WTC11 (cell line): Measurements from ENCODE around the gene SLC13A5. TPM values are rescaled to one million over a fixed set of nuclear protein-coding genes. Genes with fewer than 3 reads are reported as not detected.

Experiments used
- ATAC-seq: fragments of 200-7000 bp; cut with Tn5 transposase; 2 replicates; pipeline ENCODE4 v1.10.0; 2021; ENCODE audit warnings: mild to moderate bottlenecking, moderate library complexity
- CTCF ChIA-PET: fragments of 300-600 bp; sonication (Branson Sonifier 250); formaldehyde crosslinking; loops from one replicate; lab custom pipeline; 2021; ENCODE audit warnings: antibody characterized with exemption; lab: Charles Lee
- POLR2A ChIA-PET: fragments of 350-600 bp; sonication (Branson Sonifier 250); formaldehyde crosslinking; loops from one replicate; lab custom pipeline; 2021; ENCODE audit warnings: antibody characterized with exemption; lab: Charles Lee
- DNase-seq: peaks from one replicate; pipeline ENCODE4 v3.0.0; 2021; ENCODE audit warnings: low spot score
- H3K27ac Mint-ChIP-seq: 2 replicates; pipeline ENCODE4 v1.8.0; 2021; ENCODE audit warnings: mixed read lengths
- H3K27me3 Mint-ChIP-seq: 2 replicates; pipeline ENCODE4 v1.8.0; 2021; ENCODE audit warnings: low read depth, mild to moderate bottlenecking, moderate library complexity, mixed read lengths
- H3K36me3 Mint-ChIP-seq: 2 replicates; pipeline ENCODE4 v1.8.0; 2021; ENCODE audit warnings: mixed read lengths
- H3K4me1 Mint-ChIP-seq: 2 replicates; pipeline ENCODE4 v1.8.0; 2022; ENCODE audit warnings: mixed read lengths
- H3K4me3 Mint-ChIP-seq: 2 replicates; pipeline ENCODE4 v1.8.0; 2021; ENCODE audit warnings: mild to moderate bottlenecking, moderate library complexity, mixed read lengths
- H3K9me3 Mint-ChIP-seq: 2 replicates; pipeline ENCODE4 v1.8.0; 2021; ENCODE audit warnings: mixed read lengths
- ATF1 ChIP-seq: sonication (generic); formaldehyde crosslinking; IDR thresholded peaks from 2 replicates; pipeline ENCODE4 v1.8.1; 2023; ENCODE audit warnings: mild to moderate bottlenecking, moderate library complexity, missing genetic modification reagents
- CDX4 ChIP-seq: fragments of 250-450 bp; sonication (Bioruptor Pico); IDR thresholded peaks from 2 replicates; pipeline ENCODE4 v1.9.0; 2021; ENCODE audit warnings: moderate library complexity, mild to moderate bottlenecking, inconsistent platforms, borderline replicate concordance
- EMX1 ChIP-seq: fragments of 250-450 bp; sonication (Bioruptor Pico); IDR thresholded peaks from 2 replicates; pipeline ENCODE4 v1.8.0; 2021; ENCODE audit warnings: mild to moderate bottlenecking
- FOXP1 ChIP-seq: sonication (generic); formaldehyde crosslinking; IDR thresholded peaks from 2 replicates; pipeline ENCODE4 v1.8.0; 2022; ENCODE audit warnings: missing genetic modification reagents, mild to moderate bottlenecking, moderate library complexity, borderline replicate concordance
- MYBL2 ChIP-seq: sonication (generic); formaldehyde crosslinking; IDR thresholded peaks from 2 replicates; pipeline ENCODE4 v1.8.1; 2023; ENCODE audit warnings: mild to moderate bottlenecking, moderate library complexity, missing genetic modification reagents
- NR1H2 ChIP-seq: sonication (generic); formaldehyde crosslinking; IDR thresholded peaks from 2 replicates; pipeline ENCODE4 v1.9.0; 2021; ENCODE audit warnings: mild to moderate bottlenecking, moderate library complexity, missing genetic modification reagents
- NR2C2 ChIP-seq: sonication (generic); formaldehyde crosslinking; IDR thresholded peaks from 2 replicates; pipeline ENCODE4 v1.8.0; 2022; ENCODE audit warnings: mild to moderate bottlenecking, missing genetic modification reagents
- NR3C1 ChIP-seq: sonication (generic); formaldehyde crosslinking; conservative IDR thresholded peaks from 2 replicates; pipeline ENCODE4 v1.8.1; 2023; ENCODE audit warnings: low read depth, mild to moderate bottlenecking, missing genetic modification reagents
- PRRX2 ChIP-seq: fragments of 250-450 bp; sonication (Bioruptor Pico); IDR thresholded peaks from 2 replicates; pipeline ENCODE4 v1.8.0; 2021; ENCODE audit warnings: mild to moderate bottlenecking
- RORB ChIP-seq: fragments of 250-450 bp; sonication (Bioruptor Pico); IDR thresholded peaks from 2 replicates; pipeline ENCODE4 v1.9.0; 2021; ENCODE audit warnings: mild to moderate bottlenecking
- SP1 ChIP-seq: sonication (generic); formaldehyde crosslinking; conservative IDR thresholded peaks from 2 replicates; pipeline ENCODE4 v1.8.1; 2022; ENCODE audit warnings: missing genetic modification reagents
- STAT6 ChIP-seq: sonication (generic); formaldehyde crosslinking; conservative IDR thresholded peaks from 2 replicates; pipeline ENCODE4 v1.8.1; 2023; ENCODE audit warnings: mild to moderate bottlenecking, low read depth, missing genetic modification reagents, moderate library complexity
- ZNF121 ChIP-seq: sonication (generic); formaldehyde crosslinking; IDR thresholded peaks from 2 replicates; pipeline ENCODE4 v1.8.0; 2023; ENCODE audit warnings: missing genetic modification reagents
- ZNF138 ChIP-seq: sonication (generic); formaldehyde crosslinking; conservative IDR thresholded peaks from 2 replicates; pipeline ENCODE4 v1.8.1; 2022; ENCODE audit warnings: mild to moderate bottlenecking, moderate library complexity, missing genetic modification reagents
- ZNF219 ChIP-seq: sonication (generic); formaldehyde crosslinking; IDR thresholded peaks from 2 replicates; pipeline ENCODE4 v1.8.0; 2023; ENCODE audit warnings: missing genetic modification reagents, mild to moderate bottlenecking, borderline replicate concordance
- ZNF416 ChIP-seq: fragments of 250-450 bp; sonication (Bioruptor Pico); IDR thresholded peaks from 2 replicates; pipeline ENCODE4 v1.9.0; 2021; ENCODE audit warnings: mild to moderate bottlenecking, inconsistent platforms
- ZNF512 ChIP-seq: sonication (generic); formaldehyde crosslinking; IDR thresholded peaks from 2 replicates; pipeline ENCODE4 v1.8.1; 2022; ENCODE audit warnings: missing genetic modification reagents, borderline replicate concordance
- ZNF671 ChIP-seq: fragments of 250-450 bp; sonication (Bioruptor Pico); IDR thresholded peaks from 2 replicates; pipeline ENCODE4 v1.8.0; 2021; ENCODE audit warnings: mild to moderate bottlenecking
- ZSCAN18 ChIP-seq: fragments of 250-450 bp; sonication (Bioruptor Pico); IDR thresholded peaks from 2 replicates; pipeline ENCODE4 v2.1.2; 2022; ENCODE audit warnings: mild to moderate bottlenecking, moderate library complexity
- total RNA-seq: library from RNA; stranded (reverse); gene quantifications from 3 replicates; pipeline ENCODE4 v1.2.3, GENCODE V29; 2021
- TF ChIP-seq, protein P1 (sequence below): sonication (generic); formaldehyde crosslinking; conservative IDR thresholded peaks from 2 replicates; pipeline ENCODE4 v1.8.1; 2022; ENCODE audit warnings: mild to moderate bottlenecking, missing genetic modification reagents
- TF ChIP-seq, protein P2 (sequence below): fragments of 200-600 bp; IDR thresholded peaks from 2 replicates; pipeline ENCODE4 v1.8.0; 2022; ENCODE audit warnings: antibody characterized with exemption
- TF ChIP-seq, protein P3 (sequence below): sonication (generic); formaldehyde crosslinking; IDR thresholded peaks from 2 replicates; pipeline ENCODE4 v1.8.1; 2023; ENCODE audit warnings: mild to moderate bottlenecking, missing genetic modification reagents, moderate library complexity
- TF ChIP-seq, protein P4 (sequence below): sonication (generic); formaldehyde crosslinking; IDR thresholded peaks from 2 replicates; pipeline ENCODE4 v1.8.1; 2022; ENCODE audit warnings: mild to moderate bottlenecking, missing genetic modification reagents, moderate library complexity, borderline replicate concordance
- TF ChIP-seq, protein P5 (sequence below): sonication (generic); formaldehyde crosslinking; IDR thresholded peaks from 2 replicates; pipeline ENCODE4 v1.8.0; 2023; ENCODE audit warnings: missing genetic modification reagents

The SLC13A5 gene
- total RNA-seq, 1 experiment from 2014 or later: 1.8 TPM

GRCh38 chr17:6753546-6753945 lies 40.4 kb upstream of the SLC13A5 start:
- peaks cover 11% of the 10 kb centered on the region for H3K9me3 Mint-ChIP-seq
- H3K27ac Mint-ChIP-seq: no peak overlapping the region
- no peak for TF ChIP-seq NR3C1 (CRISPR knock-in tag)
- no peak for TF ChIP-seq NR2C2 (CRISPR knock-in tag)
- no peak for TF ChIP-seq ZNF138 (CRISPR knock-in tag)
- TF ChIP-seq, protein P1, sequence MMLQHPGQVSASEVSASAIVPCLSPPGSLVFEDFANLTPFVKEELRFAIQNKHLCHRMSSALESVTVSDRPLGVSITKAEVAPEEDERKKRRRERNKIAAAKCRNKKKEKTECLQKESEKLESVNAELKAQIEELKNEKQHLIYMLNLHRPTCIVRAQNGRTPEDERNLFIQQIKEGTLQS (CRISPR knock-in tag): no peak
- no peak for TF ChIP-seq ZNF512 (CRISPR knock-in tag)
- TF ChIP-seq ZNF416 (CRISPR knock-in tag): no peak
- no peak for TF ChIP-seq ATF1 (CRISPR knock-in tag)
- TF ChIP-seq ZNF121 (CRISPR knock-in tag): no peak
- TF ChIP-seq SP1 (CRISPR knock-in tag): no peak
- TF ChIP-seq, protein P2, sequence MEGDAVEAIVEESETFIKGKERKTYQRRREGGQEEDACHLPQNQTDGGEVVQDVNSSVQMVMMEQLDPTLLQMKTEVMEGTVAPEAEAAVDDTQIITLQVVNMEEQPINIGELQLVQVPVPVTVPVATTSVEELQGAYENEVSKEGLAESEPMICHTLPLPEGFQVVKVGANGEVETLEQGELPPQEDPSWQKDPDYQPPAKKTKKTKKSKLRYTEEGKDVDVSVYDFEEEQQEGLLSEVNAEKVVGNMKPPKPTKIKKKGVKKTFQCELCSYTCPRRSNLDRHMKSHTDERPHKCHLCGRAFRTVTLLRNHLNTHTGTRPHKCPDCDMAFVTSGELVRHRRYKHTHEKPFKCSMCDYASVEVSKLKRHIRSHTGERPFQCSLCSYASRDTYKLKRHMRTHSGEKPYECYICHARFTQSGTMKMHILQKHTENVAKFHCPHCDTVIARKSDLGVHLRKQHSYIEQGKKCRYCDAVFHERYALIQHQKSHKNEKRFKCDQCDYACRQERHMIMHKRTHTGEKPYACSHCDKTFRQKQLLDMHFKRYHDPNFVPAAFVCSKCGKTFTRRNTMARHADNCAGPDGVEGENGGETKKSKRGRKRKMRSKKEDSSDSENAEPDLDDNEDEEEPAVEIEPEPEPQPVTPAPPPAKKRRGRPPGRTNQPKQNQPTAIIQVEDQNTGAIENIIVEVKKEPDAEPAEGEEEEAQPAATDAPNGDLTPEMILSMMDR: no peak
- no peak for TF ChIP-seq ZNF219 (CRISPR knock-in tag)
- TF ChIP-seq NR1H2 (CRISPR knock-in tag): no peak
- TF ChIP-seq MYBL2 (CRISPR knock-in tag): no peak
- TF ChIP-seq EMX1 (CRISPR knock-in tag): no peak
- TF ChIP-seq, protein P3, sequence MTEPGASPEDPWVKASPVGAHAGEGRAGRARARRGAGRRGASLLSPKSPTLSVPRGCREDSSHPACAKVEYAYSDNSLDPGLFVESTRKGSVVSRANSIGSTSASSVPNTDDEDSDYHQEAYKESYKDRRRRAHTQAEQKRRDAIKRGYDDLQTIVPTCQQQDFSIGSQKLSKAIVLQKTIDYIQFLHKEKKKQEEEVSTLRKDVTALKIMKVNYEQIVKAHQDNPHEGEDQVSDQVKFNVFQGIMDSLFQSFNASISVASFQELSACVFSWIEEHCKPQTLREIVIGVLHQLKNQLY: no peak
- TF ChIP-seq, protein P4, sequence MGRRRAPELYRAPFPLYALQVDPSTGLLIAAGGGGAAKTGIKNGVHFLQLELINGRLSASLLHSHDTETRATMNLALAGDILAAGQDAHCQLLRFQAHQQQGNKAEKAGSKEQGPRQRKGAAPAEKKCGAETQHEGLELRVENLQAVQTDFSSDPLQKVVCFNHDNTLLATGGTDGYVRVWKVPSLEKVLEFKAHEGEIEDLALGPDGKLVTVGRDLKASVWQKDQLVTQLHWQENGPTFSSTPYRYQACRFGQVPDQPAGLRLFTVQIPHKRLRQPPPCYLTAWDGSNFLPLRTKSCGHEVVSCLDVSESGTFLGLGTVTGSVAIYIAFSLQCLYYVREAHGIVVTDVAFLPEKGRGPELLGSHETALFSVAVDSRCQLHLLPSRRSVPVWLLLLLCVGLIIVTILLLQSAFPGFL (CRISPR knock-in tag): no peak
- TF ChIP-seq, protein P5, sequence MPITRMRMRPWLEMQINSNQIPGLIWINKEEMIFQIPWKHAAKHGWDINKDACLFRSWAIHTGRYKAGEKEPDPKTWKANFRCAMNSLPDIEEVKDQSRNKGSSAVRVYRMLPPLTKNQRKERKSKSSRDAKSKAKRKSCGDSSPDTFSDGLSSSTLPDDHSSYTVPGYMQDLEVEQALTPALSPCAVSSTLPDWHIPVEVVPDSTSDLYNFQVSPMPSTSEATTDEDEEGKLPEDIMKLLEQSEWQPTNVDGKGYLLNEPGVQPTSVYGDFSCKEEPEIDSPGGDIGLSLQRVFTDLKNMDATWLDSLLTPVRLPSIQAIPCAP (CRISPR knock-in tag): no peak
- no peaks in the 10 kb centered on the region for H3K27me3 Mint-ChIP-seq
- DNase-seq: no peak
- H3K36me3 Mint-ChIP-seq: peaks cover 5% of the 10 kb centered on the region; the same call in 1 of the 2 replicates
- ChIA-PET POLR2A (interaction anchor here (0.7 kb wide), 1 partner anchor 10 kb away, joined by 3 read pairs; no protein-coding TSS in a partner anchor), CTCF (interaction anchor here (1.0 to 2.6 kb wide), 3 partner anchors 41 to 52 kb away, joined by 3 to 13 read pairs (median 3); partner anchors contain the start of gene SLC13A5)
- no peak overlapping the region for H3K4me3 Mint-ChIP-seq
- ATAC-seq: no peak; the same call in 1 of the 2 replicates
- peaks cover 34% of the 10 kb centered on the region for H3K4me1 Mint-ChIP-seq

- H3K27ac Mint-ChIP-seq: peak overlapping the region; percentile 87; the same call in 1 of the 2 replicates
- H3K36me3 Mint-ChIP-seq: peaks cover 7% of the 10 kb centered on the region; the same call in 1 of the 2 replicates
- H3K4me3 Mint-ChIP-seq: no peak overlapping the region
- DNase-seq: peak; percentile 29
- ATAC-seq: peak; percentile 68
- POLR2A ChIA-PET: interaction anchor here (0.7 kb wide), 1 partner anchor 9 kb away, joined by 3 read pairs; no protein-coding TSS in a partner anchor
- H3K27me3 Mint-ChIP-seq: no peaks in the 10 kb centered on the region
- CTCF ChIA-PET: interaction anchor here (1.0 to 2.6 kb wide), 3 partner anchors 40 to 51 kb away, joined by 3 to 13 read pairs (median 3); partner anchors contain the start of gene SLC13A5
- H3K9me3 Mint-ChIP-seq: peaks cover 15% of the 10 kb centered on the region
- peaks cover 29% of the 10 kb centered on the region for H3K4me1 Mint-ChIP-seq
- TF ChIP-seq ZNF671 (CRISPR knock-in tag): no peak
- no peak for TF ChIP-seq PRRX2 (CRISPR knock-in tag)
- TF ChIP-seq FOXP1 (CRISPR knock-in tag): no peak
- TF ChIP-seq CDX4: no peak
- TF ChIP-seq RORB (CRISPR knock-in tag): no peak
- no peak for TF ChIP-seq STAT6
- no peak for TF ChIP-seq ZSCAN18 (CRISPR knock-in tag)
These were observed 39.9 kb upstream of the SLC13A5 start for GRCh38 chr17:6753006-6753445.
